ENCODE results near the gene ZNF365. TPM values are rescaled to one million over a fixed set of nuclear protein-coding genes. Genes with fewer than 3 reads are reported as not detected.

Gene ZNF365
- total and polyA plus RNA-seq, 9 of the 15 experiments (the other 6 are each of a cell fraction or from before 2014, with no cell fraction given) = 0.03 to 0.04 TPM; not detected in 7

- CTCF ChIA-PET (ENCODE audit: low intra/inter-chr PET ratio) = no interaction called here
- H3K27ac ChIP-seq (ENCODE audit: extremely low read depth, low read depth, low read length) = no peak overlapping the region
- H3K4me2 ChIP-seq (ENCODE audit: insufficient read depth, low read length) = no peak overlapping the region
- DNase-seq (ENCODE audit: extremely low read depth in 1 of 4, low spot score in 3 of 4) (no peak), ATAC-seq (no peak), FAIRE-seq (no peak)
- no peak overlapping the region for H3K9ac ChIP-seq (ENCODE audit: insufficient read depth in 1 of 2, low read depth in 2 of 2, low read length in 2 of 2)
- H3K27me3 ChIP-seq (ENCODE audit: control insufficient read depth in 2 of 2, insufficient read depth in 2 of 2, low read length in 2 of 2) = no peaks in the 10 kb centered on the region
- H3K9me1 ChIP-seq (ENCODE audit: control insufficient read depth, insufficient read depth, low read length) = no peaks in the 10 kb centered on the region
- H3K9me3 ChIP-seq (replicated peaks; ENCODE audit: control insufficient read depth, insufficient read depth, low read depth, low read length) = no peaks in the 10 kb centered on the region
- POLR2A ChIA-PET = interaction anchor here (0.7 kb wide), 1 partner anchor 39 kb away, joined by 3 read pairs; no protein-coding TSS in a partner anchor
- WGBS (ENCODE audit: insufficient coverage, low coverage, missing lambda C conversion rate) = 0% methylated on average over 1 of the region's 1 CpG
- no peak overlapping the region for H3K4me3 ChIP-seq
- no TSS peak for BruUV-seq (replicated peaks)
- intact Hi-C loops (cut with micrococcal nuclease) (no loop called here), in situ Hi-C loops (cut with MboI) (loop anchor here (25.0 kb wide), 1 partner anchor 1311 kb away; no protein-coding TSS in a partner anchor)
- H2AFZ ChIP-seq (ENCODE audit: low read depth, low read length) = no peak overlapping the region
- H3K4me1 ChIP-seq (replicated peaks in 1 of 2; ENCODE audit: control insufficient read depth in 2 of 2, insufficient read depth in 2 of 2, low read length in 2 of 2) = no peaks in the 10 kb centered on the region
- H3K36me3 ChIP-seq (ENCODE audit: control insufficient read depth, insufficient read depth, low read length) = no peaks in the 10 kb centered on the region
- no peaks in the 10 kb centered on the region for H3K79me2 ChIP-seq (ENCODE audit: control insufficient read depth, insufficient read depth, low read length)
- no peak for TF ChIP-seq ZNF324 (CRISPR knock-in tag; IDR thresholded peaks at IDR 0.05)
- TF ChIP-seq ARID4B (CRISPR knock-in tag; IDR thresholded peaks at IDR 0.05) = no peak
- TF ChIP-seq ATF3 (IDR thresholded peaks at IDR 0.05) = 0 out of 2 replicates have a peak, but pooled peaks have one; percentile 12
- no peak for TF ChIP-seq ATF3 (CRISPR knock-in tag; conservative IDR thresholded peaks at IDR 0.05)
- no peak for TF ChIP-seq MBD1 (CRISPR knock-in tag; IDR thresholded peaks at IDR 0.05)
- no peak for TF ChIP-seq JUNB (CRISPR knock-in tag; conservative IDR thresholded peaks at IDR 0.05)
- H4K20me1 ChIP-seq (replicated peaks; ENCODE audit: control insufficient read depth, insufficient read depth, low read length) = no peaks in the 10 kb centered on the region
Measured at GRCh38 chr10:62426086-62426485, 51.9 kb downstream of the ZNF365 start.
